Measurements from ENCODE around the gene ATL1. TPM values are rescaled to one million over a fixed set of nuclear protein-coding genes. Genes with fewer than 3 reads are reported as not detected.

Gene ATL1
- total RNA-seq, 1 donor from 2014 or later, result 1.8 TPM

DNA sequence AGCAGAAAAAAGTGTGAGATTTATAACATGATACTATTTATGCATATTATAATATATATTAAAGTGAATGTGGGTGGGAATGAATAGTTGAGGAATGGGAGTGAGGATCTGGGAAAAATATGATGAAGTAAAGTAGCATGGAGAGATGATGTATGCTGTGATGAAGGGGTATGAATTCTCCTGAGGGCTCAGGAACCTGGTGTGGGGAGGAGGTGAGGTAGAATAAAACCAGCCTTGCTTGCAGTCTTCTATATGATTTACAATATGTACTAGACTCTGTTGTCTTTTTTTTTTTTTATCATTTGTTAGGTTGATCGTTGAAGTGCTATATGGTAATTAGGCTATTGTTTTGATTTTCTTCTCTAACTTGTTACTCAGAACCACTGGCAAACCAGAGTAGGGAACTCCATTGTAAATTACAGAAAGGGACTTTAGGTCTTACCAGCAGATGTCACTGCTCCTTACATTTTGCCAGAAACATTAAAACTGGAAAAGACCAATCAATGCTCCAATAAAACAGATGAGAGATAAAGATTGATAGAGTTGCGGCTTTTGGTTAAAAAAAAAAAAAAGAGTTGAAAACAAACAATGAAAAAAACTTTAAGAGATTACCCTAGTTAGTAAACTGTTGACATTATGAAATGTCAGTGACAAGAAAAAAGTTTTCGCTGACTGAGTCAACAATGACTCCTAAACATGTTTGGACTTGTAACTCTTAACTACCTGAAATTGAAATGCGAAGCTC, 39.9 kb downstream of the ATL1 start:
- no peak for DNase-seq (ENCODE audit: low spot score in 2 of 2, unreplicated experiment in 2 of 2)
- Mint-ChIP-seq H3K27ac (no peak overlapping the region), H3K4me3 (peak overlapping the region; percentile 6)

DNA sequence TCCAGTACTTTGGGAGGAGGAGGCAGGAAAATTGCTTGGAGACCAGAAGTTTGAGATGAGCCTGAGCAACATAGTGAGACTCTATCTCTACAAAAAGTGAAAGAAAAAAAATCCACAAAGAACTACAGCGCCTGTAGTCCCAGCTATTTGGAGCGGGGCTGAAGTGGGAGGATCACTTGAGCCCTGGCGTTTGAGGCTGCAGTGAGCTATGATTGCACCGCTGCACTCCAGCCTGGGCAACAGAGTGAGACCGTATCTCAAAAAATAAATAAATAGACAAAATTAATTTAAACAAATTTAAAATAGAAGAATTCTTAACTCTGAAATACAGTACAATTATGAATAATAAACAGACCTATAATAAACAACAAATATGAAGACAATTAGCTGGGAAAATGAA, 40.9 kb downstream of the ATL1 start:
- Mint-ChIP-seq H3K4me3 (no peak overlapping the region), H3K27me3 (ENCODE audit: low read depth) (no peaks in the 10 kb centered on the region), H3K9me3 (no peaks in the 10 kb centered on the region), H3K4me1 (peaks cover 22% of the 10 kb centered on the region), H3K36me3 (no peaks in the 10 kb centered on the region), H3K27ac (no peak overlapping the region)
- TF ChIP-seq, protein P1, sequence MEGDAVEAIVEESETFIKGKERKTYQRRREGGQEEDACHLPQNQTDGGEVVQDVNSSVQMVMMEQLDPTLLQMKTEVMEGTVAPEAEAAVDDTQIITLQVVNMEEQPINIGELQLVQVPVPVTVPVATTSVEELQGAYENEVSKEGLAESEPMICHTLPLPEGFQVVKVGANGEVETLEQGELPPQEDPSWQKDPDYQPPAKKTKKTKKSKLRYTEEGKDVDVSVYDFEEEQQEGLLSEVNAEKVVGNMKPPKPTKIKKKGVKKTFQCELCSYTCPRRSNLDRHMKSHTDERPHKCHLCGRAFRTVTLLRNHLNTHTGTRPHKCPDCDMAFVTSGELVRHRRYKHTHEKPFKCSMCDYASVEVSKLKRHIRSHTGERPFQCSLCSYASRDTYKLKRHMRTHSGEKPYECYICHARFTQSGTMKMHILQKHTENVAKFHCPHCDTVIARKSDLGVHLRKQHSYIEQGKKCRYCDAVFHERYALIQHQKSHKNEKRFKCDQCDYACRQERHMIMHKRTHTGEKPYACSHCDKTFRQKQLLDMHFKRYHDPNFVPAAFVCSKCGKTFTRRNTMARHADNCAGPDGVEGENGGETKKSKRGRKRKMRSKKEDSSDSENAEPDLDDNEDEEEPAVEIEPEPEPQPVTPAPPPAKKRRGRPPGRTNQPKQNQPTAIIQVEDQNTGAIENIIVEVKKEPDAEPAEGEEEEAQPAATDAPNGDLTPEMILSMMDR (IDR thresholded peaks at IDR 0.05; ENCODE audit: unreplicated experiment), result no peak
- DNase-seq (ENCODE audit: low spot score in 2 of 2, unreplicated experiment in 2 of 2), result no peak

More for the DNA sequence above, 39.9 kb downstream of the ATL1 start:
- Mint-ChIP-seq H3K4me1 (peaks cover 19% of the 10 kb centered on the region), H3K9me3 (no peaks in the 10 kb centered on the region), H3K27me3 (ENCODE audit: low read depth) (no peaks in the 10 kb centered on the region), H3K36me3 (no peaks in the 10 kb centered on the region)
- TF ChIP-seq, protein P1 (IDR thresholded peaks at IDR 0.05; ENCODE audit: unreplicated experiment), result no peak

DNA sequence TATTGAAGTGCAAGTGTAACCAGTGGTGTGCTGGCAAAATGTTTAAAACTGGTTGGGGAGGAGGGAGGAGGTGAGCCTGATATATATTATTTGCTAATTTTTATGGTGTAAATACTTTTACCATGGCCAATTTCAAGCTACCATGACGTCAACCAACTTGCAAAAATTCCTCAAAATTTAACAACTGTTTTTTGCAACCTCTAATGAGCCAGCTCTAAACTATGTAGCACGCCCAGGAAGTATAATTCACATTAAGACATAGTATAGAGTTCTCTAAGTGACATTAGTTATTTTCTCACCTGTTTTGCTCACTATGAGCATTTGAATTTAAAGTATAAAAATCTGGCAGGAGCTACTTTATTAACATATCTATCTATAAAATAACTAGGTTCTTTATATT, 41.4 kb downstream of the ATL1 start:
- TF ChIP-seq, protein P1 (IDR thresholded peaks at IDR 0.05; ENCODE audit: unreplicated experiment), result no peak
- Mint-ChIP-seq H3K27ac (no peak overlapping the region), H3K36me3 (no peaks in the 10 kb centered on the region), H3K4me3 (no peak overlapping the region), H3K27me3 (ENCODE audit: low read depth) (no peaks in the 10 kb centered on the region), H3K9me3 (no peaks in the 10 kb centered on the region), H3K4me1 (peaks cover 25% of the 10 kb centered on the region)
- no peak for DNase-seq (ENCODE audit: low spot score in 2 of 2, unreplicated experiment in 2 of 2)

- Mint-ChIP-seq H3K4me3 (no peak overlapping the region), H3K36me3 (no peaks in the 10 kb centered on the region), H3K9me3 (no peaks in the 10 kb centered on the region), H3K4me1 (peaks cover 25% of the 10 kb centered on the region), H3K27me3 (ENCODE audit: low read depth) (no peaks in the 10 kb centered on the region), H3K27ac (no peak overlapping the region)
- DNase-seq (ENCODE audit: low spot score in 2 of 2, unreplicated experiment in 2 of 2), result no peak
- TF ChIP-seq, protein P1 (IDR thresholded peaks at IDR 0.05; ENCODE audit: unreplicated experiment), result no peak
Measured at GRCh38 chr14:50602035-50602434, 42.1 kb downstream of the ATL1 start.

DNA sequence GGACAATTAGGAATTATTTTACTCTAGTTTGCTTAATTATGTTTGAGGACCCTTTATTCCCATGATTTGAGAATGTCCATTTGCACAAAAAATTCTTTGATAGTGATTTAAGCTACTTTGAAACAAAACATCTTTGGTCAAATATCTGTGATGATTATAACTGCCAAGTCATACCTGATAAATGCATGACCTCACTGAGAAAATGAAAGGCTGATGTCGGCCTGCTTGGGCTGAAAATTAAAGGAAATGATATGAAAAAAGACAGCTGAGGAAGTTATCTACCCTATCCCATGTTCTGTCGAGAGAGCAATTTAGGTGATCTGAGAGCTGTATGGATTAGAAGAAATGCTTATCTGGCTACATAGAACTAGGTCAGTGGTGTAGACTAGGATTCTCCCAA, 43.6 kb downstream of the ATL1 start:
- DNase-seq (ENCODE audit: low spot score in 2 of 2, unreplicated experiment in 2 of 2), result no peak
- Mint-ChIP-seq H3K9me3 (no peaks in the 10 kb centered on the region), H3K4me1 (peaks cover 25% of the 10 kb centered on the region), H3K36me3 (no peaks in the 10 kb centered on the region), H3K27me3 (ENCODE audit: low read depth) (no peaks in the 10 kb centered on the region), H3K27ac (peak overlapping the region; percentile 7), H3K4me3 (no peak overlapping the region)
- TF ChIP-seq, protein P1 (IDR thresholded peaks at IDR 0.05; ENCODE audit: unreplicated experiment), result no peak
